ENCODE data around the gene PHKB.

Gene PHKB

GRCh38 chr16:47726031-47726675 lies 265.0 kb downstream of the PHKB start:
- Histone ChIP-seq H3K4me3 (ENCODE audit: low read depth in 1 of 5, low read length in 5 of 5) (no peak overlapping the region), H3K4me1 (ENCODE audit: control insufficient read depth in 5 of 5, insufficient read depth in 5 of 5, low read length in 5 of 5) (no peaks in the 10 kb centered on the region), H3K9me3 (ENCODE audit: control insufficient read depth in 5 of 5, low read length in 5 of 5) (no peaks in the 10 kb centered on the region), H3K9ac (ENCODE audit: low read length in 5 of 5) (no peak overlapping the region), H3K27ac (ENCODE audit: low read depth, low read length) (no peak overlapping the region), H3K27me3 (ENCODE audit: control insufficient read depth in 5 of 5, insufficient read depth in 4 of 5, low read length in 5 of 5) (peaks cover 0 to 3% (median 0%) of the 10 kb centered on the region in 5 donors), H3K36me3 (ENCODE audit: control insufficient read depth in 5 of 5, insufficient read depth in 5 of 5, low read length in 5 of 5) (no peaks in the 10 kb centered on the region)

GRCh38 chr16:47727131-47727530 lies 266.0 kb downstream of the PHKB start:
- H3K27me3 ChIP-seq (ENCODE audit: control insufficient read depth in 5 of 5, insufficient read depth in 4 of 5, low read length in 5 of 5): peaks cover 0 to 3% (median 0%) of the 10 kb centered on the region in 5 donors
- no peak overlapping the region for H3K9ac ChIP-seq (ENCODE audit: low read length in 5 of 5)
- no peaks in the 10 kb centered on the region for H3K4me1 ChIP-seq (ENCODE audit: control insufficient read depth in 5 of 5, insufficient read depth in 5 of 5, low read length in 5 of 5)
- no peak overlapping the region for H3K27ac ChIP-seq (ENCODE audit: low read depth, low read length)
- H3K4me3 ChIP-seq (ENCODE audit: low read depth in 1 of 5, low read length in 5 of 5): no peak overlapping the region
- H3K36me3 ChIP-seq (ENCODE audit: control insufficient read depth in 5 of 5, insufficient read depth in 5 of 5, low read length in 5 of 5): no peaks in the 10 kb centered on the region
- no peaks in the 10 kb centered on the region for H3K9me3 ChIP-seq (ENCODE audit: control insufficient read depth in 5 of 5, low read length in 5 of 5)

DNA sequence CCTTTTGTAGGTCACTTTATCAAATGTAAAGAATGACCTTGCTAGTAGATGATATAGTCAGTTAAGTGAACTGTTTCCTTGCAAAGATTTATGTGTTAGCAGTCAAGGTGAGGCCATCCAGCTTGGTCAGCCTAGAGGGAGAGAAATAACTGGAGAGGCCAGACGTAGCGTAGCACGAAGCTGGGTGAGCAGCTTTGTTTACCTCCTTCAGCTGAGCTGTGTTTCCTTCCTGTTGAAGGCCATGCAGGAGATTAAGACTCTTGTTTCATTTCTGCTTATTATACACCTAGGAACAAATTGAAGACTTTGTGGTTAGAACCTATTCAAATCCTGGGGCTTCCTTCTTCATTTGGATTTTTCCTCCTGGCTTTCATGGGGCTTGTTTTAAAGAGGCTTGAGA lies 267.1 kb downstream of the PHKB start:
- Histone ChIP-seq H3K27ac (ENCODE audit: low read depth, low read length) (no peak overlapping the region), H3K9me3 (ENCODE audit: control insufficient read depth in 5 of 5, low read length in 5 of 5) (no peaks in the 10 kb centered on the region), H3K4me3 (ENCODE audit: low read depth in 1 of 5, low read length in 5 of 5) (no peak overlapping the region), H3K27me3 (ENCODE audit: control insufficient read depth in 5 of 5, insufficient read depth in 4 of 5, low read length in 5 of 5) (peaks cover 0 to 3% (median 0%) of the 10 kb centered on the region in 5 donors), H3K36me3 (ENCODE audit: control insufficient read depth in 5 of 5, insufficient read depth in 5 of 5, low read length in 5 of 5) (no peaks in the 10 kb centered on the region), H3K9ac (ENCODE audit: low read length in 5 of 5) (no peak overlapping the region), H3K4me1 (ENCODE audit: control insufficient read depth in 5 of 5, insufficient read depth in 5 of 5, low read length in 5 of 5) (no peaks in the 10 kb centered on the region)

DNA sequence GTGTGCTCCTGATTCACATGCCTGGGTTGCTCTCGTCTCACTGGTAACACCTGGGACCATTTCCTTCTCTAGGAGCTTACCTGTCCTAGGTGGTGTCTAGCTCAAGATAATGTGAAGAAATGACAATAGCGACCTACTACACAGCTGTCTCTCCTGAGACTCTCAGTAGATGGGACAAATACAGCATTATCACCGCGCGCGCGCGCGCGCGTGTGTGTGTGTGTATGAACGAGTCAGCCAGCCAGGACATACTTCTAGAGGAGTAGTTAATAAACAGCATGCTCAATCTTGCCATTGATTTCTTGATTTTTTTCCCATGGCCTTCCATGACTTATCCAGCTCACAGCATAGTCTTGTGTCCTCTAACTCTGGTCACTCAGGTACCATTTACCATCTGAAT lies 268.6 kb downstream of the PHKB start:
- Histone ChIP-seq H3K4me1 (ENCODE audit: control insufficient read depth in 5 of 5, insufficient read depth in 5 of 5, low read length in 5 of 5) (no peaks in the 10 kb centered on the region), H3K27me3 (ENCODE audit: control insufficient read depth in 5 of 5, insufficient read depth in 4 of 5, low read length in 5 of 5) (peaks cover 0 to 3% (median 0%) of the 10 kb centered on the region in 5 donors), H3K27ac (ENCODE audit: low read depth, low read length) (no peak overlapping the region), H3K9ac (ENCODE audit: low read length in 5 of 5) (no peak overlapping the region), H3K4me3 (ENCODE audit: low read depth in 1 of 5, low read length in 5 of 5) (no peak overlapping the region), H3K9me3 (ENCODE audit: control insufficient read depth in 5 of 5, low read length in 5 of 5) (no peaks in the 10 kb centered on the region), H3K36me3 (ENCODE audit: control insufficient read depth in 5 of 5, insufficient read depth in 5 of 5, low read length in 5 of 5) (no peaks in the 10 kb centered on the region)

DNA sequence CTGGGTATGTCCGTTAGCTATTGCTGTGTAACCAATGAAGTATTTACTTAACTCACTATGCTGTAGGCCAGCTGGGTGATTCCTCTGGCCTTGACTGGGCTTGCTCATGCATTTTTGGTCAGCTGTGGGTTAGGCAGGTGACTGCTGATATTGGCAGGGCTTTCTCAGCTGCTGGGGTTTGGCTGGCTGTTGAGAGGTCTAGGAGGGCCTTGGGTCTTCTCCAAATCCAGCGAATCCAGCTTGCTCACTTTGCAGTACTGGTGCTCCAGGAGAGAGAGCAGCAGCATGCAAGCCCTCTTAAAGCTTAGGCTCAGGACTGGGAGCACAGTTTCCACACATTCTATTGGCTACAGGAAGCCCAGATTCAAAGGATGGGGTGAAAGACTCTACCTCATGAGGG lies 270.1 kb downstream of the PHKB start:
- H3K27ac ChIP-seq (ENCODE audit: low read depth, low read length): no peak overlapping the region
- H3K4me1 ChIP-seq (ENCODE audit: control insufficient read depth in 5 of 5, insufficient read depth in 5 of 5, low read length in 5 of 5): no peaks in the 10 kb centered on the region
- H3K9ac ChIP-seq (ENCODE audit: low read length in 5 of 5): no peak overlapping the region
- no peaks in the 10 kb centered on the region for H3K27me3 ChIP-seq (ENCODE audit: control insufficient read depth in 5 of 5, insufficient read depth in 4 of 5, low read length in 5 of 5)
- no peaks in the 10 kb centered on the region for H3K9me3 ChIP-seq (ENCODE audit: control insufficient read depth in 5 of 5, low read length in 5 of 5)
- H3K4me3 ChIP-seq (ENCODE audit: low read depth in 1 of 5, low read length in 5 of 5): no peak overlapping the region
- no peaks in the 10 kb centered on the region for H3K36me3 ChIP-seq (ENCODE audit: control insufficient read depth in 5 of 5, insufficient read depth in 5 of 5, low read length in 5 of 5)

- Histone ChIP-seq H3K4me3 (ENCODE audit: low read depth in 1 of 5, low read length in 5 of 5) (no peak overlapping the region), H3K27me3 (ENCODE audit: control insufficient read depth in 5 of 5, insufficient read depth in 4 of 5, low read length in 5 of 5) (no peaks in the 10 kb centered on the region), H3K27ac (ENCODE audit: low read depth, low read length) (no peak overlapping the region), H3K9ac (ENCODE audit: low read length in 5 of 5) (no peak overlapping the region), H3K36me3 (ENCODE audit: control insufficient read depth in 5 of 5, insufficient read depth in 5 of 5, low read length in 5 of 5) (no peaks in the 10 kb centered on the region), H3K4me1 (ENCODE audit: control insufficient read depth in 5 of 5, insufficient read depth in 5 of 5, low read length in 5 of 5) (no peaks in the 10 kb centered on the region), H3K9me3 (ENCODE audit: control insufficient read depth in 5 of 5, low read length in 5 of 5) (no peaks in the 10 kb centered on the region)
Observed at GRCh38 chr16:47732122-47732521, 271.0 kb downstream of the PHKB start.

DNA sequence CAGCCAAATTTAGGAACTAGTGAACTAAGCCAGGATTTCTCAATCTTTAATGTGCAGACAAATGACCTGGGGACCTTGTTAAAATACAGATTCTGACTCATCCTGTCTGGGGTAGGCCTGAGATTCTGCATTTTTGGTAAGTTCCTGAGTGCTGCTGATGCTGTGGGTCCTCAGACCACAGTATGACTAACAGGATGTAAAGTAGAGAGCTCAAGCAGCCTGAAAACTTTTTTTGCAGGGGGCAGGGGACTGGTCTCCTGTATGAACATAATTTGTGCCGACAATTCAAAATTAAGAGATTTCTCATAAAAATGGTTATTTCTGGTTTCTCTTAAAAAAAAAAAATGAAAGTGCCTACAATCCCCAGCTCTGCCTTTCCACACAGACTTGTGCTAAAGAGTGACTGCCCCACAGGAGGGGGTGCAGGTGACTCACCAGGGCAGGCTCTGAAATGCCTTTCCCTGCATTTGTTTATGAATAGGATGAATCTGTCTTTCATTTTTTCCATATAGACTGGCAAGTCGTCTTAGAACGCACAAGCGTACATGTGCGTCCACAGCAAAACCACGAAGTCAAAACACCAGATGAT lies 271.5 kb downstream of the PHKB start:
- Histone ChIP-seq H3K27me3 (ENCODE audit: control insufficient read depth in 5 of 5, insufficient read depth in 4 of 5, low read length in 5 of 5) (no peaks in the 10 kb centered on the region), H3K9ac (ENCODE audit: low read length in 5 of 5) (no peak overlapping the region), H3K36me3 (ENCODE audit: control insufficient read depth in 5 of 5, insufficient read depth in 5 of 5, low read length in 5 of 5) (no peaks in the 10 kb centered on the region), H3K27ac (ENCODE audit: low read depth, low read length) (no peak overlapping the region), H3K4me3 (ENCODE audit: low read depth in 1 of 5, low read length in 5 of 5) (no peak overlapping the region), H3K4me1 (ENCODE audit: control insufficient read depth in 5 of 5, insufficient read depth in 5 of 5, low read length in 5 of 5) (no peaks in the 10 kb centered on the region), H3K9me3 (ENCODE audit: control insufficient read depth in 5 of 5, low read length in 5 of 5) (no peaks in the 10 kb centered on the region)

GRCh38 chr16:47734081-47734857 lies 273.1 kb downstream of the PHKB start:
- no peak overlapping the region for H3K27ac ChIP-seq (ENCODE audit: low read depth, low read length)
- no peaks in the 10 kb centered on the region for H3K36me3 ChIP-seq (ENCODE audit: control insufficient read depth in 5 of 5, insufficient read depth in 5 of 5, low read length in 5 of 5)
- H3K4me3 ChIP-seq (ENCODE audit: low read depth in 1 of 5, low read length in 5 of 5): no peak overlapping the region
- peaks cover 0 to 5% (median 0%) of the 10 kb centered on the region in 5 donors for H3K9me3 ChIP-seq (ENCODE audit: control insufficient read depth in 5 of 5, low read length in 5 of 5)
- H3K9ac ChIP-seq (ENCODE audit: low read length in 5 of 5): no peak overlapping the region
- no peaks in the 10 kb centered on the region for H3K27me3 ChIP-seq (ENCODE audit: control insufficient read depth in 5 of 5, insufficient read depth in 4 of 5, low read length in 5 of 5)
- H3K4me1 ChIP-seq (ENCODE audit: control insufficient read depth in 5 of 5, insufficient read depth in 5 of 5, low read length in 5 of 5): no peaks in the 10 kb centered on the region

DNA sequence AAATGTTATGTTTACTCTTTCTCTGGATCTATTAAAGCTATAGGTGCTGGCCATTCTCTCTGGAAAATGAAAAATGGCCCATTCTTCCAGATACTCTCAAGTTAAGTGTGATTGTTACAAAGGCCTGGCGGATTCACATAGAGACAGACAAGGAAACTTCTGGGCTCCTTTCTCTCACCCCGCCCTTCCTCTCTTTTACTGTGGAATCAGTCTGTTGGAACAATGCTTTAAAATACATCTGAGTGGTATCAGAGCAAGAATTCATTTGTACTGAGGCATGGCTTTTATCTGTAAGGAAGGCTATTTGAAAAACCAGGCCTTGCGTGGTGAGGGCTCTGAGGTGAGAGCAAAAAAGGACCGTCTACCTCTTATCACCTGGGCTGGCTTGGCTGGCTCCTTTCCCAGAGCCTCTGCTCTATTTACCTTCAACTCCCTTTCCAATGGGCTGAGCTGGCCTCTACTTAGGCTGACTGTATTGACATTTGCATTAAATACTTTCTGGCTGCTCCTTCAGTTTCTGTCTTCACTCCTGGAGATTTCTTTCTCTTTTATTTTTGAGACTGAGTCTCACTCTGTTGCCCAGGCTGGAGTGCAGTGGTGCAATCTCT lies 274.0 kb downstream of the PHKB start:
- Histone ChIP-seq H3K27me3 (ENCODE audit: control insufficient read depth in 5 of 5, insufficient read depth in 4 of 5, low read length in 5 of 5) (no peaks in the 10 kb centered on the region), H3K9me3 (ENCODE audit: control insufficient read depth in 5 of 5, low read length in 5 of 5) (peaks cover 0 to 5% (median 0%) of the 10 kb centered on the region in 5 donors), H3K36me3 (ENCODE audit: control insufficient read depth in 5 of 5, insufficient read depth in 5 of 5, low read length in 5 of 5) (no peaks in the 10 kb centered on the region), H3K9ac (ENCODE audit: low read length in 5 of 5) (no peak overlapping the region), H3K27ac (ENCODE audit: low read depth, low read length) (no peak overlapping the region), H3K4me3 (ENCODE audit: low read depth in 1 of 5, low read length in 5 of 5) (no peak overlapping the region), H3K4me1 (ENCODE audit: control insufficient read depth in 5 of 5, insufficient read depth in 5 of 5, low read length in 5 of 5) (no peaks in the 10 kb centered on the region)

GRCh38 chr16:47750371-47750770 lies 289.2 kb downstream of the PHKB start:
- H3K4me1 ChIP-seq (ENCODE audit: control insufficient read depth in 5 of 5, insufficient read depth in 5 of 5, low read length in 5 of 5): no peaks in the 10 kb centered on the region
- H3K36me3 ChIP-seq (ENCODE audit: control insufficient read depth in 5 of 5, insufficient read depth in 5 of 5, low read length in 5 of 5): no peaks in the 10 kb centered on the region
- H3K4me3 ChIP-seq (ENCODE audit: low read depth in 1 of 5, low read length in 5 of 5): no peak overlapping the region
- no peaks in the 10 kb centered on the region for H3K9me3 ChIP-seq (ENCODE audit: control insufficient read depth in 5 of 5, low read length in 5 of 5)
- no peaks in the 10 kb centered on the region for H3K27me3 ChIP-seq (ENCODE audit: control insufficient read depth in 5 of 5, insufficient read depth in 4 of 5, low read length in 5 of 5)
- H3K27ac ChIP-seq (ENCODE audit: low read depth, low read length): no peak overlapping the region
- H3K9ac ChIP-seq (ENCODE audit: low read length in 5 of 5): no peak overlapping the region
